GM13977 (cell line): ENCODE measurements around the gene UMOD.
A peak's percentile ranks its signal among the peaks of the same experiment; 100 is the strongest.

Experiments
- DNase-seq: peaks from one replicate; pipeline ENCODE4 v3.0.0; 2012; ENCODE audit warnings: low spot score
- in situ Hi-C: fragments of 300-500 bp; cut with MboI; formaldehyde crosslinking; loops from one replicate; pipeline ENCODE4 v1.12.0; 2022; ENCODE audit warnings: low sequenced_read_pairs, low pct_unique_long_range_greater_than_20kb, mixed read lengths, inconsistent platforms; ENCODE audit not compliant: unreplicated experiment
- TF ChIP-seq, protein P1 (sequence below): IDR thresholded peaks from 2 replicates; pipeline ENCODE4 v1.5.1; 2012; ENCODE audit warnings: mild to moderate bottlenecking, control low read depth; ENCODE audit not compliant: insufficient read depth; ENCODE audit errors: extremely low read depth, missing control alignments

The UMOD gene

DNA sequence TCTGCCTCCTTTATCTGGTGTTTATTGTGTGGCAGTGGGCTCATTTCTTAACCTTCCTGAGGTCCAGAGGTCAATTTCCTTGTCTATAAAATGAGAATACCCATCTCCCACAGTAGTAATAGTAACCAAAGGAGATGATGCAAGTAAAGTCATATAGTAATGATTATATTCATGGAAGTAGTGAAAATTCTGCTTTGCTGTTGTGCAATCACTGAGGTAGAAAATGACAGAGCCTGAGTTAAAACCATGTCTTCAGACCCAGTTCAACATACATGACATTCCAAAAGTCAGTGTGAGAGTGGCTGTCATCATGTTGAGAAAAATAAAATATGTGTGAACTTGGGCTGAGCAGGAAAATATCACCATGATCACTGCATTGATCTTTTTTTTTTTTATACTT is 864 bp upstream of the UMOD start:
- no peak for DNase-seq
- in situ Hi-C loops = no loop called here
- TF ChIP-seq, protein P1, sequence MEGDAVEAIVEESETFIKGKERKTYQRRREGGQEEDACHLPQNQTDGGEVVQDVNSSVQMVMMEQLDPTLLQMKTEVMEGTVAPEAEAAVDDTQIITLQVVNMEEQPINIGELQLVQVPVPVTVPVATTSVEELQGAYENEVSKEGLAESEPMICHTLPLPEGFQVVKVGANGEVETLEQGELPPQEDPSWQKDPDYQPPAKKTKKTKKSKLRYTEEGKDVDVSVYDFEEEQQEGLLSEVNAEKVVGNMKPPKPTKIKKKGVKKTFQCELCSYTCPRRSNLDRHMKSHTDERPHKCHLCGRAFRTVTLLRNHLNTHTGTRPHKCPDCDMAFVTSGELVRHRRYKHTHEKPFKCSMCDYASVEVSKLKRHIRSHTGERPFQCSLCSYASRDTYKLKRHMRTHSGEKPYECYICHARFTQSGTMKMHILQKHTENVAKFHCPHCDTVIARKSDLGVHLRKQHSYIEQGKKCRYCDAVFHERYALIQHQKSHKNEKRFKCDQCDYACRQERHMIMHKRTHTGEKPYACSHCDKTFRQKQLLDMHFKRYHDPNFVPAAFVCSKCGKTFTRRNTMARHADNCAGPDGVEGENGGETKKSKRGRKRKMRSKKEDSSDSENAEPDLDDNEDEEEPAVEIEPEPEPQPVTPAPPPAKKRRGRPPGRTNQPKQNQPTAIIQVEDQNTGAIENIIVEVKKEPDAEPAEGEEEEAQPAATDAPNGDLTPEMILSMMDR = no peak

GRCh38 chr16:20349615-20350014 is 2.9 kb downstream of the UMOD start:
- TF ChIP-seq, protein P1 = no peak
- in situ Hi-C loops = no loop called here
- no peak for DNase-seq

GRCh38 chr16:20348365-20349185 is 3.9 kb downstream of the UMOD start:
- in situ Hi-C loops = no loop called here
- TF ChIP-seq, protein P1 = no peak
- peak; percentile 26 for DNase-seq

DNA sequence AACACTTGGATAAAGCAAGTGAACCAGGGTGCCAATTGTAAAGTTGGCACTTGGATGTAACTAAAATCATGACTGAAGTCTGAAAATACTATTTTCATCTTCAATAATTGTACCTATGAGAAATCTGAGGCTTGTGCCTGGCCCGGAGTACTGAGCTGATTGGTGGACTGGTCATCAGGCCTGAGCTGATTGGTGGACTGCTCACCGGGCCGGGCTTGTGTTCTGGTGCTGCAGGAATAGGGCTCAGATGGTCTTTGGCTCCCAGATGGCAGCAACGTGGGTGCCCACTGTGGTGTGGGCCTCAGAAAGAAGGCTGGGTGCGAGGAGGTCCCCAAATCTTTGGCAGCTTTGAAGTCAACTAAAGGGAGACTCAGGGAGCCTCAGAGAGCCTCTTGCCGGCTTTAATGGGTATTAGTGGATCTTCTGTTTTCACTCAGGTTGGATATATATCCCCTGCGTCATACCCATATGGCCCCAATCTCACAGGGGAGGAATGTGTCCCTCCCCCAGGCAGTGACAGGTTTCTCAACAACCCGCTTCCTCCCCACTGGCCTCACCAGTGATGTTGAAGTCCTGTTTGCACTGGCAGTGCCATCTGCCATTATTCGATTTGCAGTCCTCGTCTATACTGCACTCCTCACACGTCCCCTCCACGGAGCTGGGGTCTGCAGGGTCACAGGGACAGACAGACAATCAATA is 4.7 kb downstream of the UMOD start:
- TF ChIP-seq, protein P1 = no peak
- in situ Hi-C loops = no loop called here
- DNase-seq = no peak

GRCh38 chr16:20344611-20345010 is 7.9 kb downstream of the UMOD start:
- TF ChIP-seq, protein P1 = no peak
- DNase-seq = no peak
- in situ Hi-C loops = no loop called here

DNA sequence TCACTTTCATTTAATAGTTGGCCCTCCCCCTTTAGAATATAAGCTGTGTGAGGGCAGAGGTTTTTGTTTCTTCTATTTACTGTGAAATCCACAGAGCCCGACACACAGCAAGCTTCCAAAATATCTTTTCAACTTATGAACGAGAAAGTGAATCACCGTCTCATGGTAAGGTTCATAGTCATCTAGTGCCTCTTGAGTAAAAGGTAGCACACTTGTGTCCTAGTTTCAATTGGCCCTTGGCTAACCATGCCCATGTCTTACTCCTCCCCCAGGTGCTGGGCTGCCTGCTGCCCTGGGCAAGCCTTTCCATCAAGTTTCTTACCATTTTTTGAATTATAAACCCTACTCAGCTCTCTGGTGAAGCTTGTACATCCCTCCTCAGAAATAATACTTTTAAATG is 12.8 kb downstream of the UMOD start:
- in situ Hi-C loops = no loop called here
- DNase-seq = no peak

More for the DNA sequence above, 12.8 kb downstream of the UMOD start:
- TF ChIP-seq, protein P1 = no peak
